Activated CD4-positive, alpha-beta T cell treated with anti-CD3 and anti-CD28 coated beads for 4 hours (primary cell): ENCODE data around the gene ZNF385C.
A peak's percentile ranks its signal among the peaks of the same experiment; 100 is the strongest.
"Not testable (repeated sequence)": the region's sequence is repeated elsewhere in the genome, so short reads cannot be mapped to it uniquely, and the experiment has no call there.

Source experiments
- DNase-seq, 2 donors: peaks; one replicate each; pipeline ENCODE4 v3.0.0-alpha.2; 2020

The ZNF385C gene

GRCh38 chr17:42016941-42017865 lies 81.1 kb downstream of the ZNF385C start, which contains the start of gene DNAJC7:
TSS of gene DNAJC7 (minus strand) at chr17:42017439. CDS start at chr17:42017416, 23 bp downstream.
- peak; percentile 86 to 90 for DNase-seq

GRCh38 chr17:42016411-42016831 lies 81.9 kb downstream of the ZNF385C start:
- DNase-seq, result peak in 1 of 2 donors; percentile 8

- not testable (repeated sequence) for DNase-seq
Observed at GRCh38 chr17:42013740-42014139, 84.5 kb downstream of the ZNF385C start.

GRCh38 chr17:42012363-42012762 lies 85.9 kb downstream of the ZNF385C start:
- not testable (repeated sequence) for DNase-seq

- no peak for DNase-seq
Observed at GRCh38 chr17:42010898-42011516, 87.3 kb downstream of the ZNF385C start.

GRCh38 chr17:42010266-42010680 lies 88.0 kb downstream of the ZNF385C start:
- DNase-seq, result not testable (repeated sequence)

GRCh38 chr17:42009170-42009569 lies 89.1 kb downstream of the ZNF385C start:
- no peak for DNase-seq

GRCh38 chr17:42005166-42005565 lies 93.1 kb downstream of the ZNF385C start:
- no peak for DNase-seq

- no peak for DNase-seq
Observed at GRCh38 chr17:42002792-42003301, 95.4 kb downstream of the ZNF385C start.

GRCh38 chr17:42002175-42002791 lies 96.0 kb downstream of the ZNF385C start:
- no peak for DNase-seq

GRCh38 chr17:42001729-42002128 lies 96.5 kb downstream of the ZNF385C start:
- no peak for DNase-seq

- no peak for DNase-seq
Observed at GRCh38 chr17:42000413-42001133, 97.7 kb downstream of the ZNF385C start.

GRCh38 chr17:41998497-41998896 lies 99.8 kb downstream of the ZNF385C start:
- DNase-seq, result no peak

- DNase-seq, result no peak
Observed at GRCh38 chr17:41996855-41997164, 101.5 kb downstream of the ZNF385C start.

- no peak for DNase-seq
Observed at GRCh38 chr17:41992576-41992975, 105.7 kb downstream of the ZNF385C start.

GRCh38 chr17:41989702-41990419 lies 108.4 kb downstream of the ZNF385C start:
- DNase-seq, result no peak

GRCh38 chr17:41988418-41988817 lies 109.9 kb downstream of the ZNF385C start:
- DNase-seq, result no peak

GRCh38 chr17:41987642-41988041 lies 110.6 kb downstream of the ZNF385C start:
- DNase-seq, result no peak

GRCh38 chr17:41986634-41987033 lies 111.6 kb downstream of the ZNF385C start:
- DNase-seq, result no peak

GRCh38 chr17:41985919-41986318 lies 112.4 kb downstream of the ZNF385C start:
- no peak for DNase-seq

GRCh38 chr17:41984454-41984853 lies 113.8 kb downstream of the ZNF385C start:
- no peak for DNase-seq
